Stomach (tissue), 9 donors: ENCODE measurements around the gene TTC9C. TPM values are rescaled to one million over a fixed set of nuclear protein-coding genes. Genes with fewer than 3 reads are reported as not detected.
"Not testable (repeated sequence)": the region's sequence is repeated elsewhere in the genome, so short reads cannot be mapped to it uniquely, and the experiment has no call there.

Experiments
- DNase-seq, 2 donors: peaks; one replicate each; pipeline versions ENCODE4 v3.0.0 to v3.0.0-alpha.2; 2013 to 2019
- H3K27ac ChIP-seq, 5 donors: fragments of 200-600 bp in 4 of 5; sonication (generic) in 4 of 5; one replicate each; pipeline ENCODE4 v1.5.1; 2013 to 2019; ENCODE audit warnings: mild to moderate bottlenecking in 1 of 5, moderate library complexity in 1 of 5
- H3K27me3 ChIP-seq, 3 donors: fragments of 200-600 bp; sonication (generic); one replicate each; pipeline ENCODE4 v1.5.1; 2017 to 2019; ENCODE audit warnings: mixed run types in 1 of 3
- H3K36me3 ChIP-seq, 4 donors: fragments of 200-600 bp; sonication (generic); 1 replicate in 3 of 4; 2 replicates in 1 of 4; pipeline ENCODE4 v1.5.1; 2016 to 2019
- H3K4me1 ChIP-seq, 4 donors: fragments of 200-600 bp; sonication (generic); one replicate each; pipeline ENCODE4 v1.5.1; 2016 to 2019
- H3K4me3 ChIP-seq, 4 donors: fragments of 200-600 bp; sonication (generic) in 3 of 4; one replicate each; pipeline ENCODE4 v1.5.1; 2016 to 2019; ENCODE audit warnings: mild to moderate bottlenecking in 1 of 4
- H3K9me3 ChIP-seq, 4 donors: fragments of 200-600 bp; sonication (generic); one replicate each; pipeline ENCODE4 v1.5.1; 2016 to 2019
- CTCF ChIP-seq, 7 experiments: fragments of 450-650 bp in 4 of 7; fragments of 200-600 bp in 3 of 7; sonication (generic) in 3 of 7; IDR thresholded peaks; one replicate each; pipeline ENCODE4 v1.5.1; 2016 to 2019; ENCODE audit warnings: antibody characterized with exemption in 7 of 7, control low read depth in 2 of 7, mild to moderate bottlenecking in 1 of 7
- EP300 ChIP-seq: sonication (generic); formaldehyde crosslinking; IDR thresholded peaks from one replicate; pipeline ENCODE4 v1.6.1; 2017; ENCODE audit warnings: antibody characterized with exemption
- POLR2A ChIP-seq, 4 donors: fragments of 450-650 bp; IDR thresholded peaks; one replicate each; pipeline ENCODE4 v1.6.1; 2016; ENCODE audit warnings: antibody characterized with exemption in 4 of 4, control low read depth in 2 of 4, mild to moderate bottlenecking in 1 of 4, moderate library complexity in 1 of 4
- POLR2AphosphoS5 ChIP-seq, 3 donors: sonication (generic); formaldehyde crosslinking; IDR thresholded peaks; one replicate each; pipeline ENCODE4 v1.6.1; 2016; ENCODE audit warnings: antibody characterized with exemption in 3 of 3
- WGBS, 5 donors: extraction: QIAGEN DNeasy Blood & Tissue Kit in 3 of 5; methylation state at CpG; one replicate each; pipeline versions ENCODE4 v1.1.5 to v1.1.7; 2013 to 2018; 5-methylcytosine and 5-hydroxymethylcytosine counted together
- intact Hi-C: fragments of 100-400 bp; cut with DNase I; formaldehyde crosslinking; loops from one replicate; pipeline ENCODE4 v1.15.1; 2023; ENCODE audit warnings: low total_unique reads
- polyA plus RNA-seq, 3 donors: library from polyadenylated mRNA; stranded (reverse); fragments of 200-250 nt; gene quantifications; one replicate each; pipeline ENCODE4 v1.2.3, GENCODE V29; 2013
- total RNA-seq, 5 donors: library from RNA; depleted of rRNA; stranded (reverse); fragments of >200 nt; gene quantifications; one replicate each; pipeline versions ENCODE4 v1.1.0 to v1.2.3, GENCODE V29; 2014 to 2016
- donor health status: healthy with polysubstance abuse.
- donor health status: Bipolar disorder and iron deficiency.
- donor health status: healthy.

TTC9C gene
- total and polyA plus RNA-seq, 8 donors, result 0.89 to 33.6 (median 12.7) TPM

GRCh38 chr11:62694455-62695167, 33.7 kb upstream of the TTC9C start:
- Histone ChIP-seq H3K4me3 (no peak overlapping the region), H3K27ac (no peak overlapping the region), H3K9me3 (no peaks in the 10 kb centered on the region), H3K4me1 (peaks cover 0 to 9% (median 4%) of the 10 kb centered on the region in 4 donors), H3K36me3 (peaks cover 31 to 50% (median 49%) of the 10 kb centered on the region in 4 donors), H3K27me3 (no peaks in the 10 kb centered on the region)
- TF ChIP-seq POLR2A (IDR thresholded peaks at IDR 0.05) (no peak), EP300 (no peak), POLR2AphosphoS5 (IDR thresholded peaks at IDR 0.05) (peak in 1 of 3 donors; percentile 66), CTCF (IDR thresholded peaks at IDR 0.05) (peak in 5 of 7 experiments; percentile 51 to 79 (median 71))
- 44 to 55% (median 50%) methylated on average over 14 of the region's 14 CpGs for WGBS, 5 donors
- intact Hi-C loops, result loop anchor here (10.0 kb wide), 1 partner anchor 300 kb away; no protein-coding TSS in a partner anchor
- peak; percentile 85 to 92 for DNase-seq

GRCh38 chr11:62702246-62702645, 26.0 kb upstream of the TTC9C start:
- Histone ChIP-seq H3K9me3 (no peaks in the 10 kb centered on the region), H3K4me1 (peaks cover 20 to 26% (median 23%) of the 10 kb centered on the region in 4 donors), H3K27me3 (no peaks in the 10 kb centered on the region), H3K4me3 (no peak overlapping the region), H3K27ac (no peak overlapping the region), H3K36me3 (peaks cover 0 to 27% (median 21%) of the 10 kb centered on the region in 4 donors)
- WGBS, 5 donors, result 82 to 92% (median 90%) methylated on average over 9 to 11 of the region's 11 CpGs
- intact Hi-C loops, result no loop called here
- no peak for DNase-seq
- TF ChIP-seq CTCF (IDR thresholded peaks at IDR 0.05) (no peak), POLR2A (IDR thresholded peaks at IDR 0.05) (no peak), EP300 (no peak), POLR2AphosphoS5 (IDR thresholded peaks at IDR 0.05) (no peak)

- H3K9me3 ChIP-seq, intact Hi-C loops, DNase-seq, H3K4me3 ChIP-seq, H3K27me3 ChIP-seq, H3K27ac ChIP-seq: not testable (repeated sequence)
- Histone ChIP-seq H3K4me1 (peaks cover 31 to 42% (median 38%) of the 10 kb centered on the region in 4 donors), H3K36me3 (peaks cover 0 to 27% (median 19%) of the 10 kb centered on the region in 4 donors)
- 87 to 96% (median 91%) methylated on average over 4 of the region's 4 CpGs for WGBS, 5 donors
Observed at GRCh38 chr11:62703921-62704320, 24.4 kb upstream of the TTC9C start.

GRCh38 chr11:62705413-62705812, 22.9 kb upstream of the TTC9C start:
- peak overlapping the region; percentile 65 to 87 (median 80) for H3K4me3 ChIP-seq
- peak overlapping the region; percentile 81 to 94 (median 89) for H3K27ac ChIP-seq
- peaks cover 40 to 52% (median 46%) of the 10 kb centered on the region in 4 donors for H3K4me1 ChIP-seq
- H3K27me3 ChIP-seq, result no peaks in the 10 kb centered on the region
- no peaks in the 10 kb centered on the region for H3K9me3 ChIP-seq
- DNase-seq, result peak in 1 of 2 donors; percentile 64
- TF ChIP-seq CTCF (IDR thresholded peaks at IDR 0.05) (no peak), POLR2A (IDR thresholded peaks at IDR 0.05) (no peak), EP300 (no peak), POLR2AphosphoS5 (IDR thresholded peaks at IDR 0.05) (no peak)
- intact Hi-C loops, result no loop called here
- H3K36me3 ChIP-seq, result peaks cover 0 to 25% (median 19%) of the 10 kb centered on the region in 4 donors
- 16 to 41% (median 33%) methylated on average over 7 of the region's 7 CpGs for WGBS, 5 donors
